ENCODE measurements around the gene CCDC144A. TPM values are rescaled to one million over a fixed set of nuclear protein-coding genes. Genes with fewer than 3 reads are reported as not detected.
"Not testable (repeated sequence)": the region's sequence is repeated elsewhere in the genome, so short reads cannot be mapped to it uniquely, and the experiment has no call there.

The CCDC144A gene
- total and polyA plus RNA-seq, 5 donors = 1.9 to 5.9 (median 4.6) TPM

DNA sequence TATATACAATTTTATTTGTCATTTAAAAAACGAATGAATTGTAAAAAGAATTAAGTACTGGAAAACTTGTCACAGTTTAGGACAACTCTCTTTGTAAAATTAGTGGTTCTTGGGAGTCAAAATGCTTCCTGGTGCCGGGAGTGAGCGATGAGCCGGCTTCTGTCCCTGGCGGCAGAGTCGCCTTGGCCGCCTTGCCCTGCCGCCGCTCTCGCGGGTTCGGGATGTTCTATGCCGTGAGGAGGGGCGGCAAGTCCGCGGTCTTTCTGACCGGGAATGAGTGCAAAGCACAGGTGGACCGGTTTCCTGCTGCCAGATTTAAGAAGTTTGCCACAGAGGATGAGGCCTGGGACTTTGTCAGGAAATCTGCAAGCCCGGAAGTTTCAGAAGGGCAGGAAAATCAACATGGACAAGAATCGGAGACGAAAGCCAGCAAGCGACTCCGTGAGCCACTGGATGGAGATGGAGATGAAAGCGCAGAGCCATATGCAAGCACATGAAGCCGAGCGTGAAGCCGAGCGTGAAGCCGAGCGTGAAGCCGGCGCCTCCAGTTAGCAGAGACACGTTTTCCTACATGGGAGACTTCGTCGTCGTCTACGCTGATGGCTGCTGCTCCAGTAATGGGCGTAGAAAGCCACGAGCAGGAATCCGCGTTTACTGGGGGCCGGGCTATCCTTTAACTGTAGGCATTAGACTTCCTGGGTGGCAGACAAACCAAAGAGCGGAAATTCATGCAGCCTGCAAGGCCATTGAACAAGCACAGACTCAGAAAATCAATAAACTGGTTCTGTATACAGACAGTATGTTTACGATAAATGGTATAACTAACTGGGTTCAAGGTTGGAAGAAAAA, 6.5 kb upstream of the CCDC144A start:
- H3K4me1 ChIP-seq (ENCODE audit: control insufficient read depth, insufficient read depth, low read length); H3K4me3 ChIP-seq (ENCODE audit: low read length); H3K9me3 ChIP-seq (ENCODE audit: control insufficient read depth, low read length); H3K27me3 ChIP-seq (ENCODE audit: control insufficient read depth, insufficient read depth); intact Hi-C loops (cut with DNase I); DNase-seq; H3K27ac ChIP-seq (ENCODE audit: low read length); ATAC-seq: not testable (repeated sequence)
- WGBS = 40% methylated on average over 44 of the region's 44 CpGs

- H3K4me1 ChIP-seq (ENCODE audit: control insufficient read depth, insufficient read depth, low read length); intact Hi-C loops (cut with DNase I); ATAC-seq; DNase-seq; H3K27ac ChIP-seq (ENCODE audit: low read length); H3K27me3 ChIP-seq (ENCODE audit: control insufficient read depth, insufficient read depth); H3K4me3 ChIP-seq (ENCODE audit: low read length); H3K9me3 ChIP-seq (ENCODE audit: control insufficient read depth, low read length): not testable (repeated sequence)
- WGBS = 92% methylated on average over 4 of the region's 4 CpGs
Observed at GRCh38 chr17:16686019-16686418, 4.0 kb upstream of the CCDC144A start.

DNA sequence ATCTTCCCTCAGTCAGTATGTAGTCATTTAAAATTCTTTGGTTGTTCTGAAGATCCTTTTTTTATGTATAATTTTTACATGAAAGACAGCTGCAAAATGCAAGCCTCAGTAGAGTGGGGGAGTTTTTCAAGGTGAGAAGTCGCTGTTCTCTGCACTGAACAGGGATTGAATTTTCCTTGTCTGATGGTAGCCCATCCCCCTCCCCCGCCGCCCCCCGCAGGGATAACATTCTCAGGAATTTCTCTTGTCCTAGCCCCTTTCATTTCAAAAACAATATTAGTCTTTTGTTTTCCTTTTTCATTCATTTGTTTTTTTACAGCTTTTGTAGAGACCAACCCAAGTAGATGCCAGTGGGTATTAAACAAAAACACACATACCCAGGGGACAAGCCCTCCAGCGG, 2.9 kb upstream of the CCDC144A start:
- H3K27ac ChIP-seq (ENCODE audit: low read length); H3K4me1 ChIP-seq (ENCODE audit: control insufficient read depth, insufficient read depth, low read length); H3K27me3 ChIP-seq (ENCODE audit: control insufficient read depth, insufficient read depth); H3K9me3 ChIP-seq (ENCODE audit: control insufficient read depth, low read length); DNase-seq; H3K4me3 ChIP-seq (ENCODE audit: low read length); intact Hi-C loops (cut with DNase I); ATAC-seq: not testable (repeated sequence)
- 46% methylated on average over 5 of the region's 5 CpGs for WGBS

DNA sequence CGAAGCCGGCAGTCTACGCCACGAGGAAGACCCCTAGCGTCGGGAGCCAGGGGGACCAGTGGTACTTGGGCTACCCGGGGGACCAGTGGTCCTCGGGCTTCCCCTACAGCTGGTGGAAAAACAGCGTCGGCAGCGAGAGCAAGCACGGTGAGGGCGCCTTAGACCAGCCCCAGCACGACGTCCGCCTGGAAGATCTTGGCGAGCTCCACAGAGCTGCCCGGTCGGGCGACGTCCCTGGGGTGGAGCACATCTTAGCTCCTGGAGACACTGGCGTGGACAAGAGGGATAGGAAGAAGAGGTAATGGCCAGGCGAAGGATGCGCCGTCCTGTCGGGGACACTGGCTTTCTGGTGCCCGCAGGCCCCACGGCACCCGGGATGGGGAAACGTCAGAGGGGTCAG, 406 bp downstream of the CCDC144A start:
- H3K27ac ChIP-seq (ENCODE audit: low read length); H3K9me3 ChIP-seq (ENCODE audit: control insufficient read depth, low read length); H3K27me3 ChIP-seq (ENCODE audit: control insufficient read depth, insufficient read depth); DNase-seq; H3K4me1 ChIP-seq (ENCODE audit: control insufficient read depth, insufficient read depth, low read length); H3K4me3 ChIP-seq (ENCODE audit: low read length); intact Hi-C loops (cut with DNase I): not testable (repeated sequence)
- WGBS = 65% methylated on average over 30 of the region's 30 CpGs
- ATAC-seq = peak; percentile 36 to 57

DNA sequence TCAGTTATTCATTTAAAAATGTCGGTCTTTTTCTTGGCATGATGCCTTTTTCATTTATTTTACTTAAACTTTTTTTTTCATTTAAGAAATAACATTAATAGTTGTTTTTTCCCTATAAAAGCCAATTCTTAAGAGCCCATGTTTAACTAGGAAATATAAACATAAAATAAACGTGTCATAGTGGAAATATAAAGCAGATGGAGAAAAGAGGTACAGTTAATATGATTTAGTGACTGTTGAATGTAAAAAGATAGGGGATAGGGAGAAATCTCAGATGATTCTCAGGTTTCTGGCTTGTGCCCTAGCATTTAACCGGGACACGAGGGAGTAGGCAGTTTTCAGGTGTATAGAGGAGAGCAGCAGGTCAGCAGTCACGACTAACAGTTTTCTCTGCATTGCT, 7.6 kb downstream of the CCDC144A start:
- intact Hi-C loops (cut with DNase I); H3K27ac ChIP-seq (ENCODE audit: low read length); H3K4me3 ChIP-seq (ENCODE audit: low read length); ATAC-seq; H3K9me3 ChIP-seq (ENCODE audit: control insufficient read depth, low read length); H3K27me3 ChIP-seq (ENCODE audit: control insufficient read depth, insufficient read depth); H3K4me1 ChIP-seq (ENCODE audit: control insufficient read depth, insufficient read depth, low read length); DNase-seq: not testable (repeated sequence)
- WGBS = 82% methylated on average over 5 of the region's 5 CpGs

- H3K9me3 ChIP-seq (ENCODE audit: control insufficient read depth, low read length); H3K4me1 ChIP-seq (ENCODE audit: control insufficient read depth, insufficient read depth, low read length); H3K4me3 ChIP-seq (ENCODE audit: low read length); intact Hi-C loops (cut with DNase I); H3K27ac ChIP-seq (ENCODE audit: low read length); H3K27me3 ChIP-seq (ENCODE audit: control insufficient read depth, insufficient read depth); DNase-seq: not testable (repeated sequence)
- ATAC-seq = peak in 1 of 2 donors; percentile 13
- WGBS = 29% methylated on average over 21 of the region's 25 CpGs
Observed at GRCh38 chr17:16745492-16746203, 55.6 kb downstream of the CCDC144A start.

DNA sequence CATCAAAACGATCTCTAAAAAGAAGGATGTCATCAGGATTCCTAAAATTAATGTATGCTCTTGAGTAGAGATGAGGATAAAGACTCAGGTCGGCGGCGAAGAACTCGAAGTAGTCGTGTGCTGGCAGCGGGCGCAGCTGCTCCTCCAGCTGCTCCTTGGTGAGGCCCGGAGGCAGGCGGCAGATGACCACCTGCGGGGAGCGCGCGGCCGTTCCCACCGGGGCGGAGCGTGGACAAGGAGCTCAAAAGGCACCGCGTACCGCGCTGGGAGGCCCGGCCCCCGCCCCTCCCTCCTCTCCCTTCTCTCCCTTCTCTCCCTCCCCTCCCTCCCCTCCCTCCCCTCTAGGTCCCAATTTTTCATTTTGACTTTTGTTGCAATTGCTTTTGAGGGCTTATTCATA, 56.5 kb downstream of the CCDC144A start:
- WGBS = 17% methylated on average over 19 of the region's 24 CpGs
- intact Hi-C loops (cut with DNase I); H3K4me3 ChIP-seq (ENCODE audit: low read length); DNase-seq; H3K27me3 ChIP-seq (ENCODE audit: control insufficient read depth, insufficient read depth); H3K4me1 ChIP-seq (ENCODE audit: control insufficient read depth, insufficient read depth, low read length); H3K27ac ChIP-seq (ENCODE audit: low read length); H3K9me3 ChIP-seq (ENCODE audit: control insufficient read depth, low read length): not testable (repeated sequence)
- ATAC-seq = peak; percentile 60 to 75

- 64% methylated on average over 3 of the region's 3 CpGs for WGBS
- H3K27me3 ChIP-seq (ENCODE audit: control insufficient read depth, insufficient read depth); intact Hi-C loops (cut with DNase I); DNase-seq; H3K4me1 ChIP-seq (ENCODE audit: control insufficient read depth, insufficient read depth, low read length); H3K9me3 ChIP-seq (ENCODE audit: control insufficient read depth, low read length); H3K27ac ChIP-seq (ENCODE audit: low read length); H3K4me3 ChIP-seq (ENCODE audit: low read length); ATAC-seq: not testable (repeated sequence)
Observed at GRCh38 chr17:16750515-16750914, 60.5 kb downstream of the CCDC144A start.

- H3K27ac ChIP-seq (ENCODE audit: low read length); H3K9me3 ChIP-seq (ENCODE audit: control insufficient read depth, low read length); H3K27me3 ChIP-seq (ENCODE audit: control insufficient read depth, insufficient read depth); intact Hi-C loops (cut with DNase I); H3K4me3 ChIP-seq (ENCODE audit: low read length); H3K4me1 ChIP-seq (ENCODE audit: control insufficient read depth, insufficient read depth, low read length); DNase-seq: not testable (repeated sequence)
- WGBS = 48% methylated on average over 10 of the region's 10 CpGs
- ATAC-seq = peak; percentile 24 to 41
Observed at GRCh38 chr17:16751224-16751923, 61.3 kb downstream of the CCDC144A start.

DNA sequence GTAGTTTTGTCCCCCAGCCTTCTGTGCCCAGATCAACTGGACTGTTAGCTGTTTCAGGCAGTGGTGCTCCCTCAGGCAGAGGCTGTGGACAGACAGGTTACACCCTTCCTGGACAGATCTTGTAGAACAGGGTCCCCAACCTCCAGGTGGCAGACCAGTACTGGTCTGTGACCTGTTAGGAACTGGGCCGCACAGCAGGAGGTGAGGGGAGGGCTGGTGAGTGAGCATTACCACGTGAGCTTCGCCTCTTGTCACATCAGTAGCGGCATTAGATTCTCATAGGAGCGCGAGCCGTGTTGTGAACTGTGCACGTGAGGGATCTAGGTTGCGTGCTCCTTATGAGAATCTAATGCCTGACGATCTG, 61.9 kb downstream of the CCDC144A start:
- WGBS = 91% methylated on average over 10 of the region's 10 CpGs

GRCh38 chr17:16757520-16757919, 67.5 kb downstream of the CCDC144A start:
- H3K27me3 ChIP-seq (ENCODE audit: control insufficient read depth, insufficient read depth); H3K4me3 ChIP-seq (ENCODE audit: low read length); DNase-seq; H3K4me1 ChIP-seq (ENCODE audit: control insufficient read depth, insufficient read depth, low read length); H3K27ac ChIP-seq (ENCODE audit: low read length); H3K9me3 ChIP-seq (ENCODE audit: control insufficient read depth, low read length); intact Hi-C loops (cut with DNase I): not testable (repeated sequence)
- ATAC-seq = peak; percentile 11 to 52
- 88% methylated on average over 3 of the region's 3 CpGs for WGBS

More for the DNA sequence above, 61.9 kb downstream of the CCDC144A start:
- H3K4me1 ChIP-seq (ENCODE audit: control insufficient read depth, insufficient read depth, low read length); H3K4me3 ChIP-seq (ENCODE audit: low read length); intact Hi-C loops (cut with DNase I); H3K27me3 ChIP-seq (ENCODE audit: control insufficient read depth, insufficient read depth); H3K27ac ChIP-seq (ENCODE audit: low read length); H3K9me3 ChIP-seq (ENCODE audit: control insufficient read depth, low read length); DNase-seq: not testable (repeated sequence)
- peak in 1 of 2 donors; percentile 18 for ATAC-seq
